Urothelium cell line (cell line): ENCODE data around the gene FAM107B.

Source experiments
- DNase-seq: peaks from one replicate; pipeline ENCODE4 v3.0.0; 2011; ENCODE audit warnings: low spot score, mixed read lengths
- FAIRE-seq: peaks from 2 replicates; lab custom pipeline; 2011; peaks lifted over from hg19 to GRCh38; lab: Jason Lieb, UNC

The FAM107B gene

GRCh38 chr10:14779001-14779651 is 4.4 kb upstream of the FAM107B start:
- no peak for FAIRE-seq
- no peak for DNase-seq

DNA sequence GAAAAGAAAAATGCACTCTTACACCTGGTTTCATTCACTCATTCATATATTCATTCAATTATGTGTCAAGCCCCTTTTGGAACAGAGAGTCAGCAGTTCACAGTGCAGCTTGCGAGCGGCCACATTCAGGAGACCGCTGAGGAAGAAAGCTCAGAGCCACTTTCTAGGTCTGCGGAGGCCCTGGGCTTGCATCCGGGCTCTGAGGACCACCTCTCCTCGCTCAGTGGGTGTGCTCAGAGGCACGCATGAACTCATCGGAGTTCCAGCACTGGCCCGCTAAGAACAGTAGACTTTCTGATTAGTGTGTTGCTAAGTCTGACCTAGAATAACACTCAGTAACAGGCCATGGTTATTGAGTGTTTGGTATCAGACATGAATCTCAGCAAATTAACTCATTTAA is 1.8 kb upstream of the FAM107B start:
- no peak for FAIRE-seq

GRCh38 chr10:14775656-14776055 is 959 bp upstream of the FAM107B start:
- no peak for DNase-seq
- FAIRE-seq: no peak

More for the DNA sequence above, 1.8 kb upstream of the FAM107B start:
- DNase-seq: no peak

GRCh38 chr10:14774214-14774580 is 500 bp downstream of the FAM107B start:
- FAIRE-seq (no peak), DNase-seq (no peak)

GRCh38 chr10:14773551-14774213 is 1.0 kb downstream of the FAM107B start:
- DNase-seq: no peak
- FAIRE-seq: no peak

GRCh38 chr10:14772399-14772798 is 2.3 kb downstream of the FAM107B start:
- DNase-seq (no peak), FAIRE-seq (no peak)

- DNase-seq (no peak), FAIRE-seq (no peak)
These were observed 3.8 kb downstream of the FAM107B start for GRCh38 chr10:14770927-14771326.

DNA sequence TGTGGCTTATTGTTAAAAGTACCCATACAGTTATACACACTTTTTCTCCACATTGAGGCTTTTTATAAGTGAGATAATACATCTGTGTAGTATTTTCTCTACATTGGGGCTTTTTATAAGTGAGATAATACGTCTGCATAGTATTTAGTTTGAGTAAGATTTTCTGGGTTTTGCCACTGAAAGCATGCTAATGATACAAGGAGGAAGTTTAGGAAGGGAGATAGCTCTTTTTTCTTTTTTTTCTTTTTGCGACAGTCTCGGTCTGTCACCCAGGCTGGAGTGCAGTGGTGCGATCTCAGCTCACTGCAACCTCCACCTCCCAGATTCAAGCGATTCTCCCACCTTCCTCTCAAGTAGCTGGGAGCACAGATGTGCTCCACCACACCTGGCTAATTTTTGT is 13.3 kb downstream of the FAM107B start:
- FAIRE-seq: no peak

GRCh38 chr10:14758994-14759664 is 15.6 kb downstream of the FAM107B start:
- FAIRE-seq (no peak), DNase-seq (no peak)

More for the DNA sequence above, 13.3 kb downstream of the FAM107B start:
- DNase-seq: no peak

GRCh38 chr10:14758451-14758850 is 16.2 kb downstream of the FAM107B start:
- DNase-seq: no peak
- no peak for FAIRE-seq

- no peak for DNase-seq
- FAIRE-seq: no peak
These were observed 16.7 kb downstream of the FAM107B start for GRCh38 chr10:14757986-14758385.

DNA sequence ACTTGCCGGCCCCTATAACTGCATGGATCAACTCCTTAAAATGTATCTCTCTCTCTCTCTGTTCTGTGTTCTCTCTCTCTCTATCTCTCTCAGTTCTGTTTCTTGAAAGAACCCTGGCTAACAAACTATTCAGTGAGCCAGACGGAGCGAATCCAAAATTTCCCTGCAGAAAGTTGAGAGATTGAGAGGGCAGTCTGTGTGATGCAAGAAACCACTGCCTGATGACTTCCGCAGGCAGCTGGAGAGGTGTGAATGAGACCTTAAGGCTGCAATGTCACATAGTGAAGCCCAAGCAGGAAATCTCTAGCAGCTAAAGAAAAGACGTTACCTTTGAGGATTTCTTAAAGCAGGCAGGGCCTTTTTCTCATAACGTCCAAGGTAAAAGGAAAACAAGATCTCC is 17.3 kb downstream of the FAM107B start:
- no peak for FAIRE-seq
- DNase-seq: no peak

DNA sequence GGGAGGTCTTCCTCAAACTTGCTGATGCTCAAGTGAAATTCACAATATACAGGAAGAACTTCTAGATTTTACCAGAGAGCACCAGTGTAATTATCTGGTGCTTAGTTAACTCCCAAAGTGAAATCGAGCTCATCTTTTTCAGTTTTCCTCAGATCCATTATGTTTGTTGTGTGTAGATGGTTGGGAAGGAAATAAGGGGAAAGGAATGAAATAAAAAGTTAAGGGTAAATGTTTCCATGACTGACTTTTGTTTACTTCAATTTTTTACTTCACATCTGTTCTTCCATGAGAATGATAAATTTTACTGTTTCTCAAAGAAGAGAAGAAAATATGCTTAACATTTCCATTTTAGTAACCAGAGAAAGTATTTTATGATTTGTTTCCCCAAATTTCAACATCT is 21.3 kb downstream of the FAM107B start:
- FAIRE-seq (no peak), DNase-seq (no peak)

DNA sequence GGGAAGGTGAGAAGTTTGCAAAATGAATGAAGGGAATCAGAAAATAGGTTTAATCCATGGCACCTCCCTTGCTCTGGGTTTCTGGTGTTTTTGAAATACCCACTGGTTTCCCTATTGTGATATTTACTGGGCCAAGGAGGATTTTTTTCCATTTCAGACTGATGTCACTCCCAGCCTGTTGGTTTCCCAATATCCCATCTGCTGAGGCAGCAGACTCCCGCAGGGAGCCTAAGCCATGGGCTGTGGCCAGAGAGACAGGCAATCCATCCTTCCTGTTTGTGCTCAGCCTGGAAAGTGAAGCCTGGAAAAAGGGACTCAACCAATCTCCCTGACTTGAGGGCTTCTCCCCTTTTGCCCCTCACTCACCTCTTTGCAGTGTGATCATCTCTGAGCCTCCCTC is 22.8 kb downstream of the FAM107B start:
- FAIRE-seq: no peak
- no peak for DNase-seq

DNA sequence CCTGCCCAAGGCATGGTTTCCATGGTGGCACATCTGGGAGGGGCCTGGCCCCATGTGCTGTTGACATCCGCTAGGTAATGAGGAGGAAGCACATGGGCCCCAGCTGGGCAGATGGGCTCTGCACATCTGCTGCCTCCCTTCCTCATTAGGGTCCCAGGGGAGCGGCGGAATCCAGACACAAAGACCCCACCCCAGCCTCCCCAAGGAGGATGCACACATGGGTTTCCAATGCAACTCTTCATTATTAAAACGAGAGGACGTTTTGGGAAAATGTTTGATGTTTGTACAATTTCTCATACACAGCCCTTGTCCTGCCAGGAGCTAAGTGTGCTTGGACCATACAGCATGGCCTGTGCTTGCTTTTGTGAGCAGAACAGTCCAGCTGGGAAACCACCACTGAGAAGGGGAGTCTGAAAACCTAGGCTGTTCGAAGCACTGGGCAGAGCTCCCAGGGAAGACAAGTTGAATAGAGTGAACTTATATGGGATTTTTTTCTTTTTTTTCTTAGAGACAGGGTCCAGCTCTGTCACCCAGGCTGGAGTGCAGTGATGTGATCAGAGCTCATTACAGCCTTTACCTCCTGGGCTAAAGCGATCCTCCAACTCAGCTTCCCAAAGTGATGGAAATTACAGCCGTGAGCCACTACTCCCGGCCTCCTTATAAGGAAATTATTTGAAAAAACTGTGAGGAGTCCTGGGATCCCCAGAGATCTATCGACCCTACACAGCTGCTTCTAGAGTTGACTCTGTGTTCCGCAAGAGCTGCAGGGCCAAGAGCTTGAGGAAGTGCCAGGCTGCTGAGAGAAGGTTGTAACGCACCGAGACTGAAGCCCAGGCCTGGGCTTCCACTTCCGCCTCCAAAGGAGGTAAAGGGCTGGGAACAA is 23.4 kb downstream of the FAM107B start:
- no peak for FAIRE-seq
- DNase-seq: no peak

DNA sequence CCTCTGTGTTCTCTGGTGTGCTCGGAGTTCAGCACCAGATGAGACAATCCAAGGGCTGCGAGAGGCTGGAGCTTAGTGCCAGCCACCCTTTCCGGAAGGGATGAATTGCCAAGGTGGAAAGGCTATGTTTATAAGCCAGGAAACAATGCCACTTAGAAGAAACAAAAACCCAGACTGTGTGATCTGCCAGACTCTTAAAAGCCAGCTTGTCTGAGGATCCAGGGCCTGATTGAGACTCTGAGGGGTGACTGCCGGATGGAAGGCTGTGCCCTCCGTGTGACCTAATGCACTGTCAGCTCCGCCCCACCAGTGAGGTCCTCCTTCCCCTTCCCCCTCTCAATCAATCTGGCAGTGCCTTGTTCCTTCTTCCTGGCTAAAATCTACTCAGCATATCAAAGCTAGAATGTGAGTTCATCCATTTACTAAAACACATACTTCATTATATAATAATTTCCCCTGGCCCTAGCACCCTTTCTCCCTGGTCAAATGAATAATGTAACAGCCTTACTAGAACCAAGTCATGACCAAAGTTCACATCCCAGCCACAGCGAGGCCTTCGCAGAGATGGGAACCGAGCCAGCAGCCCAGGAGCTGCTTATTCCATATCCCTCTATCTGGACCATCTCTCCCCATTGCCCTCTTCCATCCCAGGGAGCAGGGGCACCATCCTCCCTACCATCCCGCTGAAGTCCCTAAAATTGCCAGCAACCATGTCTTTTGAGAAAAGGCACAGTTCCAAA is 25.5 kb downstream of the FAM107B start:
- DNase-seq: no peak
- no peak for FAIRE-seq

DNA sequence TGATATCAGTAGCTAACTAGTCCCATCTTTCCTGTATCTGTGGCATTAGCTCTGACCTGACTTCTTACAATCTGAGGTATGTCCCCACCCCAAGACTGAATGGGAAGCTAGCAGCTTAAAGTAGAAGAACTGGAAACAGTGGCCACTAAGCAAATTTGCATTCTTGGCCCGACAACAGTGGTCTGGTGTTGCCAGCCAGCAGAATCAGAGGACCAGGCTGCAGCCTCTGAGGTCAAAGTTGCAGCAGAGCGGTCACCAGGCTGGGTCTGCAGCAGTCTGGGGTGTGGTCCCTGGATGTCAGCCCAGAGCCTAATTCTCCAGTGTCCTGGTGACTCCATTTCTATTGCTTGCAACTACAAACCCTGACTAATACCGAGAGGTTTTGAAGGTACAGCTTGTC is 26.3 kb downstream of the FAM107B start:
- FAIRE-seq (no peak), DNase-seq (no peak)

DNA sequence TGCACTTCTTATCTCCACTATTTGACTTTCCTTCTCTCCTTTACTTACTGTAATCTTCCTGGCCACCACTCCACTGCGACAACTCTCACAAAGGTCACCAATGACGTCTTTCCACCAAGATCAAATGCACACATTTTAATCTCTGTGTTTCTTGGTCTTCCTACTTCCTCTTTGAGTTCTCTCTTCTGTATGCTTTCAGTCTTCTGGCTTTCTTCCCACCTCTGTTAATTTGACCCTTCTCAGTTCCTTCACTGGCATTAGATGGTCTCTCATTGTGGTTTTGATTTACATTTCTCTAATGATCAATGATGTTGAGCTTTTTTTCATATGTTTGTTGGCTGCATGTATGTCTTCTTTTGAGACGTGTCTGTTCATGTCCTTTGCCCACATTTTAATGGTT is 31.9 kb downstream of the FAM107B start:
- FAIRE-seq (no peak), DNase-seq (no peak)

GRCh38 chr10:14742382-14742781 is 32.3 kb downstream of the FAM107B start:
- no peak for FAIRE-seq
- no peak for DNase-seq

DNA sequence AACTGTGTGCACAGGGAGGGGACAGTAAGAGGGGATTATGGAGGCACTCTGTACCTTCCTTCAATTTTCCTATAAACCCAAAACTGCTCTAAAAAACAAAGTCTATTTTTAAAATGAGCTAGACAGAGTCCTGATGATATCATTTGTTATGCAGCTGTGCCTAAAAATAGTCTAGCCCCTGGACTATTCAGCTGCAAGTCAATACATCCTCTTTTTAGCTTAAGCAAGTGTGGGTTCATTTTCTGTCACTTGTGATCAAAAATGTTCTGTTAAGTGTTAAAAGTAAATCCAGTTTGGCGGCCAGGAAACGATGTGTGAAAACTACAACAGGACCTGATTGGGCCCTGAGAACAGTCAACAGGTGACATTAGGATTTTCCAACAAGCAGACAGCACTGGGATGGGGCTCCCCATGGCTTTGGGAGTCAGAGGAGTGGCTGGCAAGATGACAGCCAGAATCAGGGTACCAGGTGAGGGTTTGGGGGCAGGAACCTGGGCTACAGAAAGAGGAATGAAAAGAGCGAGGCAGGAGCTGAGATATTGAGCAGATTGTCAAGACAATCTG is 33.9 kb downstream of the FAM107B start:
- FAIRE-seq (no peak), DNase-seq (no peak)
